DND-41 (cell line): Measurements from ENCODE around the gene FLRT2.

Source experiments
- ATAC-seq: fragments of 200-7000 bp; cut with Tn5 transposase; 3 replicates; pipeline ENCODE4 v1.9.1; 2021; ENCODE audit warnings: low read depth; ENCODE audit not compliant: insufficient read depth
- DNase-seq: peaks from one replicate; pipeline ENCODE4 v3.0.0-alpha.2; 2020
- H2AFZ ChIP-seq: 2 replicates; pipeline ENCODE4 v1.6.0; 2012; ENCODE audit warnings: low read depth, low read length
- H3K27ac ChIP-seq: 2 replicates; pipeline ENCODE4 v1.5.1; 2012; ENCODE audit warnings: low read length, inconsistent platforms
- H3K27me3 ChIP-seq: fragments of 200-600 bp; sonication (generic); 2 replicates; pipeline ENCODE4 v1.6.0; 2012; ENCODE audit warnings: low read length, mild to moderate bottlenecking, inconsistent platforms; ENCODE audit not compliant: insufficient read depth, poor library complexity
- H3K36me3 ChIP-seq: 2 replicates; pipeline ENCODE4 v1.5.1; 2012; ENCODE audit warnings: low read length, inconsistent platforms; ENCODE audit not compliant: insufficient read depth
- H3K4me1 ChIP-seq: 2 replicates; pipeline ENCODE4 v1.5.1; 2012; ENCODE audit warnings: mild to moderate bottlenecking, low read length; ENCODE audit not compliant: insufficient read depth
- H3K4me2 ChIP-seq: 2 replicates; pipeline ENCODE4 v1.6.0; 2012; ENCODE audit warnings: mild to moderate bottlenecking, moderate library complexity, low read length, inconsistent platforms; ENCODE audit not compliant: insufficient read depth
- H3K4me3 ChIP-seq, 2 experiments: fragments of 200-600 bp in 1 of 2; shearing (Covaris generic) in 1 of 2; 2 replicates each; pipeline ENCODE4 v1.5.1; 2012 to 2016; ENCODE audit warnings: inconsistent platforms in 2 of 2, low read length in 2 of 2, mild to moderate bottlenecking in 2 of 2, low read depth in 1 of 2, moderate library complexity in 1 of 2
- H3K79me2 ChIP-seq: 2 replicates; pipeline ENCODE4 v1.6.0; 2012; ENCODE audit warnings: low read length, inconsistent platforms; ENCODE audit not compliant: insufficient read depth
- H3K9ac ChIP-seq: 2 replicates; pipeline ENCODE4 v1.6.0; 2012; ENCODE audit warnings: low read depth, mild to moderate bottlenecking, inconsistent platforms, low read length, moderate library complexity
- H3K9me3 ChIP-seq: 2 replicates; pipeline ENCODE4 v1.5.1; 2012; ENCODE audit warnings: low read length, moderate library complexity, mild to moderate bottlenecking, inconsistent platforms; ENCODE audit not compliant: insufficient read depth, severe bottlenecking
- H4K20me1 ChIP-seq: 2 replicates; pipeline ENCODE4 v1.6.0; 2012; ENCODE audit warnings: low read length; ENCODE audit not compliant: insufficient read depth
- EZH2 ChIP-seq: IDR thresholded peaks from 3 replicates; pipeline ENCODE4 v1.6.1; 2012; ENCODE audit warnings: borderline replicate concordance, low read depth, mild to moderate bottlenecking, moderate library complexity, low read length, inconsistent platforms; ENCODE audit not compliant: severe bottlenecking
- TF ChIP-seq, protein P1 (sequence below): IDR thresholded peaks from 2 replicates; pipeline ENCODE4 v1.5.1; 2012; ENCODE audit warnings: borderline replicate concordance, low read length, moderate library complexity, mild to moderate bottlenecking; ENCODE audit not compliant: poor library complexity, severe bottlenecking; ENCODE audit errors: extremely low read depth

FLRT2 gene

GRCh38 chr14:85542623-85543022 is 12.7 kb downstream of the FLRT2 start:
- Histone ChIP-seq H3K4me1 (no peaks in the 10 kb centered on the region), H4K20me1 (no peaks in the 10 kb centered on the region), H3K9ac (no peak overlapping the region), H3K36me3 (no peaks in the 10 kb centered on the region), H3K79me2 (no peaks in the 10 kb centered on the region), H3K9me3 (no peaks in the 10 kb centered on the region), H3K4me3 (no peak overlapping the region), H3K27me3 (no peaks in the 10 kb centered on the region), H2AFZ (no peak overlapping the region), H3K27ac (no peak overlapping the region), H3K4me2 (no peak overlapping the region)
- DNase-seq (no peak), ATAC-seq (no peak)
- no peak for TF ChIP-seq EZH2
- TF ChIP-seq, protein P1, sequence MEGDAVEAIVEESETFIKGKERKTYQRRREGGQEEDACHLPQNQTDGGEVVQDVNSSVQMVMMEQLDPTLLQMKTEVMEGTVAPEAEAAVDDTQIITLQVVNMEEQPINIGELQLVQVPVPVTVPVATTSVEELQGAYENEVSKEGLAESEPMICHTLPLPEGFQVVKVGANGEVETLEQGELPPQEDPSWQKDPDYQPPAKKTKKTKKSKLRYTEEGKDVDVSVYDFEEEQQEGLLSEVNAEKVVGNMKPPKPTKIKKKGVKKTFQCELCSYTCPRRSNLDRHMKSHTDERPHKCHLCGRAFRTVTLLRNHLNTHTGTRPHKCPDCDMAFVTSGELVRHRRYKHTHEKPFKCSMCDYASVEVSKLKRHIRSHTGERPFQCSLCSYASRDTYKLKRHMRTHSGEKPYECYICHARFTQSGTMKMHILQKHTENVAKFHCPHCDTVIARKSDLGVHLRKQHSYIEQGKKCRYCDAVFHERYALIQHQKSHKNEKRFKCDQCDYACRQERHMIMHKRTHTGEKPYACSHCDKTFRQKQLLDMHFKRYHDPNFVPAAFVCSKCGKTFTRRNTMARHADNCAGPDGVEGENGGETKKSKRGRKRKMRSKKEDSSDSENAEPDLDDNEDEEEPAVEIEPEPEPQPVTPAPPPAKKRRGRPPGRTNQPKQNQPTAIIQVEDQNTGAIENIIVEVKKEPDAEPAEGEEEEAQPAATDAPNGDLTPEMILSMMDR = no peak

DNA sequence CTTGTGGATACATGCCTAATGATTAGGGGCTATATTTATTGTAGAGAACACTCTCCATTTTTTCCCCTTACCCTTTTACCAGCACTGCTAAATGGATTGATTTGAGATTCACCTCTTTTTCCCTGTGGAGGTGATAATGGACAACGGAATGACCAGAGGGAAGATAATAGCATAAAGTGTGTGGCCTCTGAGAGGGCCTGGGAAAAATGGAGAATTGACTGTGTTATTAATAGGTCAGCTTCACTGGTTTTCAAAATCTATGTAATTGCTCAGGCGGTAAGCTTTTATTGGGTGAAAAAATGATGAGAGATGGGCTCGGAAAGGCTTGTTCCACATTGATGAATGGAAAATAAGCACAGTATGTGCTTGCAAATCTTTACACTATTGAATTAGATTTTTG is 15.8 kb downstream of the FLRT2 start:
- H3K4me1 ChIP-seq = no peaks in the 10 kb centered on the region
- no peaks in the 10 kb centered on the region for H3K79me2 ChIP-seq
- no peak for DNase-seq
- H3K4me2 ChIP-seq = no peak overlapping the region
- no peak overlapping the region for H3K4me3 ChIP-seq
- ATAC-seq = no peak
- H2AFZ ChIP-seq = no peak overlapping the region
- no peaks in the 10 kb centered on the region for H3K36me3 ChIP-seq
- no peak overlapping the region for H3K9ac ChIP-seq
- H3K27me3 ChIP-seq = no peaks in the 10 kb centered on the region
- no peak overlapping the region for H3K27ac ChIP-seq
- H3K9me3 ChIP-seq = no peaks in the 10 kb centered on the region
- H4K20me1 ChIP-seq = no peaks in the 10 kb centered on the region
- TF ChIP-seq, protein P1 = no peak

- H3K79me2 ChIP-seq = no peaks in the 10 kb centered on the region
- TF ChIP-seq EZH2 = no peak
- TF ChIP-seq, protein P1 = no peak
- no peaks in the 10 kb centered on the region for H3K36me3 ChIP-seq
Measured at GRCh38 chr14:85546390-85546789, 16.4 kb downstream of the FLRT2 start.

DNA sequence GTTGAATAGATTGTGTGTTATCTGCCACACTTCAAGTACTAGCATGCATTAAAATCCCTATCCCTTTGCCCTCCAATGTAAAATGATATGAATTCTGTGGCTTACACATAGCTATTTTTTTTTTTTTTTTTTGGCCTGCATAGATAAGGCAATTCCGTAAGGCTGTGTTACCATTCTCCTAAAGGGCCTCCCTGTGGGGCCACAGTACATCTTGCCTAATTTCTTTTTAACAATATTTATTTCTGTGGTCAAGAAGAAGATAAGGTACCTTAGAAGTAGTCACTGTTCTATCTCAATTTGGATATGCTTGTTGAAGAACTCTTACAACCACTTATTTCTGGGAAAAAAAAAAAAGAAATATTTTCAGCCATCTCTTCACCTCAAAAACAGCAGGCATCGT is 19.8 kb downstream of the FLRT2 start:
- TF ChIP-seq, protein P1 = no peak
- no peak for TF ChIP-seq EZH2
- Histone ChIP-seq H3K79me2 (no peaks in the 10 kb centered on the region), H3K27me3 (no peaks in the 10 kb centered on the region), H3K4me2 (no peak overlapping the region), H4K20me1 (no peaks in the 10 kb centered on the region), H3K4me3 (no peak overlapping the region), H2AFZ (no peak overlapping the region), H3K9ac (no peak overlapping the region), H3K4me1 (no peaks in the 10 kb centered on the region), H3K36me3 (no peaks in the 10 kb centered on the region), H3K27ac (no peak overlapping the region), H3K9me3 (no peaks in the 10 kb centered on the region)
- no peak for DNase-seq
- ATAC-seq = no peak

More at GRCh38 chr14:85546390-85546789, 16.4 kb downstream of the FLRT2 start:
- H3K4me1 ChIP-seq = no peaks in the 10 kb centered on the region
- no peak overlapping the region for H3K27ac ChIP-seq
- no peak for ATAC-seq
- H3K9me3 ChIP-seq = no peaks in the 10 kb centered on the region
- H3K27me3 ChIP-seq = no peaks in the 10 kb centered on the region
- H3K4me2 ChIP-seq = no peak overlapping the region
- H2AFZ ChIP-seq = no peak overlapping the region
- no peak overlapping the region for H3K9ac ChIP-seq
- no peaks in the 10 kb centered on the region for H4K20me1 ChIP-seq
- no peak for DNase-seq
- no peak overlapping the region for H3K4me3 ChIP-seq
